GM18498 (cell line): ENCODE results near the gene MRPS35.
"Not testable (repeated sequence)": the region's sequence is repeated elsewhere in the genome, so short reads cannot be mapped to it uniquely, and the experiment has no call there.

Experiments
- ATAC-seq: cut with Tn5 transposase; IDR thresholded peaks from one replicate; pipeline ENCODE4 v1.9.1; 2021; ENCODE audit warnings: mild to moderate bottlenecking, moderate library complexity; ENCODE audit not compliant: unreplicated experiment

MRPS35 gene

DNA sequence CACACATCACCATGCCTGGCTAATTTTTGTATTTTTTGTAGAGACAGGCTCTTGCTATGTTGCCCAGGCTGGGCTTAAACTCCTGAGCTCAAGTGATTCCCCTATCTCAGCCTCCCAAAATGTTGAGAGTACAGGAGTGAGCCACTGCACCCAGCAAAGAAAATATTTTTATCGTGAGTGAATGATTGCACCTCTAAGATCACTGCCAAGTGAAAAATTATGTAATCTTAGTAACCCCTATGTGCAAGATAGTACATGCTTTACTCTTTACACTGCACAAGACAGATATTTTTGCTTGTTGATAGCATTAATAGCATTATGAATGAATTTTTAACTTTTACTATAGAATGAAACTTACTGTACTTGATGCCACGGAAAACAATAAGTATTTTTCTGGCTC is 3.4 kb upstream of the MRPS35 start:
- ATAC-seq, result no peak

DNA sequence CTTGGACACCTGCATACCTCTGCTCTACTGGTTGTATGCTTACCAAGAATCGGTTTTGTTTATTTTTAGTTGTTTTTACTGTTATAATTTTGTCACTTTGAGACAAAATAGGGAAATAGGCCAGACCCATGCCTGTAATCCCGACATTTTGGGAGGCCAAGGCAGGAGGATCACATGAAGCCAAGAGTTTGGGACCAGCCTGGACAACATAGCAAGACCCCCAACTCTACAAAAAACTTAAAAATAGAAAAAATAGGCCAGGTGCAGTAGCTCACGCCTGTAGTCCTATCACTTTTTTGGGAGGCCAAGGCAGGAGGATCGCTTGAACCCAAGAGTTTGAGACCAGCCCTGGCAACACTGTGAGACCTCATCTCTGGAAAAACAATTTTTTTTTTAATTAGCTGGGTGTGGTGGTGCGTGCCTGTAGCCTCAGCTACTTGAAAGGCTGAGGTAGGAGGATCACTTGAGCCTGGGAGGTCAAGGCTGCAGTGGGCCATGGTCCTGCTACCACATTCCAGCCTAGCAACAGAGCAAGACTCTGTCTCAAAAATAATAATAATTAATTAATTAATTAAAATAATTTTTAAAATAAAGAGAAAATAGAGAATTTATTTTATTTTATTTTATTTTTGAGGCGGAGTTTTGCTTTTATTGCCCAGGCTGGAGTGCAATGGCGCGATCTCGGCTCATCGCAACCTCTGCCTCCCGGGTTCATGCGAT is 1.3 kb upstream of the MRPS35 start:
- ATAC-seq, result no peak

DNA sequence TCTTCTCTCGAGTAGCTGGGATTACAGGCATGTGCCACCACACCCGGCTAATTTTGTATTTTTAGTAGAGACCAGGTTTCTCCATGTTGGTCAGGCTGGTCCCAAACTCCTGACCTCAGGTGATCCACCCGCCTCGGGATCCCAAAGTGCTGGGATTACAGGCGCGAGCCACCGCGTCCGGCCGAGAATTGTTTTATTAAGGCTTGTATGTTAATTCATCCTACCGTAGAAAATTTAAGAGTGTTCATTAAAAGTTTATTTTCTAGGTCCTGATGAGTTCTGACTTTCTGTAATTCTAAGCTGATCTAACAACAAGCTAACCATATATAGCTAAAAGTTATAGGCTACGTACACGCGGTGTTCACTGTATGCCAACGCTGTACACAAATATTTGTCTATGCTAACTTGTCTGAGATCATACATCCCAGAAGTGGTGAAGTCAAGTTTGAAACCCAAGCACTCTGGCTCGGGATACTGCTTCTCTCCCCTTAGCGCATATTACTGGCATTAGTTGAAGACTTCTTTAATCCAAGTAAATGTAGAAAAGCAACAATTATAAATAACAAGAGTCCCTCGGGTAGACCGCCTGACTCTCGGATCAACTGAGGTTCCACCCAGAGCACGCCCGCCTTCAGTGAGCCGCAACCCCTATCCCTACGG is 570 bp upstream of the MRPS35 start:
- peak; percentile 46 for ATAC-seq

DNA sequence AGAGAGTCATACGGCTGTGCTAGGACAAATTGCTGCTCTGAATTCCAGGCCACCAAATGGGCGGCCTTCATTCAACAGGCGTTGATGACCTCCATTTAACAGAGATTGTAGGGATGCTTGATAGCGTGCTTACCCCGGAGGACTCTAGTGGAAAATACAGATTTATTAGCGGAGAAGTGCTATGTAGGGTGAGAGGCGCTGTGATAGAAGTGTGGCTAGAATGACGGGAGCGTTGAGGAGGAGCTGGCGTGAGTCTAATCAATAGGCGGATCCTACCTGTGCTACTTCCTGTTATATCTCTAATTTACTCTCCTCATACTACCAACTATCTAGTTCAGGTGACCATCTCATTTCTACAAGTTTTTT is 668 bp downstream of the MRPS35 start:
- ATAC-seq, result no peak

GRCh38 chr12:27711967-27712366 is 1.3 kb downstream of the MRPS35 start:
- no peak for ATAC-seq

DNA sequence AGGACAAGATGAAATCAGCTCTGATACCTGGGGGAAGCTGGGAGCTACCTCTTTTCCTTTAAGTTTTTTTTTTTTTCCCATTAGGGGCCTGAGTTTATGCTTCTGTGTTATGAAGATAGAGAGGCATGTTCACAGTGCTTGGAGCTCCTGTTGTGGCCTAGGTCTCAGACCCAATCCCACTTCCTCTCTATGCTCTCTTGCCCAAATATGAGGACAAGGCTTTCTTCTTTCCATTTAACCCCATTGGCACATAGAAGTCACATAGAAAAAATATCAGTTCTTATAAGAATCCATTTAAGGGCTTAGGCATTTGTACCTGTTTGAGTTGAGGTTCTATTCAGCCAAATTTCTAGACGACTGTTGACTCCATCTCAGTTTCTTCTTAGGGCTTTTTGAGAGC is 12.6 kb downstream of the MRPS35 start:
- ATAC-seq, result no peak

DNA sequence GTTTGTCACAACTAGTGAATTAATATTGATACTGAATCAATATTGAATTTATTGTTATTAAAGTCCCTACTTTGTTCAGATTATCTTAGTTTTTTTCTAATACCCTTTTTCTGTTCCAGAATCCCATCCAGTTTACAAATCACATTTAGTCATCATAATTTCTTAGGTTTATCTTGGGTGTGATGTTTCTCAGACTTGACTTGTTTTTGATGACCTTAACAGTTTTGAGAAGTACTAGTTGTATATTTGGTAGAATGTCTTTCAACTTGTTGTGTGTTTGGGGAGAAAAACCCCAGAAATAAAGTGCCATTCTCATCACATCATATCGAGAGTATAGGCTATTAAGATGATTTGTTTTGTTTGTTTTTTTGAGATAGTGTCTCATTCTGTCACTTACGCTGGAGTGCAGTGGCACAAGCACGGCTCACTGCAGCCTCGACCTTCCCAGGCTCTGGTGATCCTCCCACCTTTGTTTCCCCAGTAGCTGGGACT is 19.5 kb downstream of the MRPS35 start:
- ATAC-seq, result no peak

GRCh38 chr12:27732281-27732680 is 21.6 kb downstream of the MRPS35 start:
- ATAC-seq, result no peak

GRCh38 chr12:27733052-27733656 is 22.5 kb downstream of the MRPS35 start:
- ATAC-seq, result no peak

GRCh38 chr12:27733791-27734190 is 23.2 kb downstream of the MRPS35 start:
- ATAC-seq, result no peak

DNA sequence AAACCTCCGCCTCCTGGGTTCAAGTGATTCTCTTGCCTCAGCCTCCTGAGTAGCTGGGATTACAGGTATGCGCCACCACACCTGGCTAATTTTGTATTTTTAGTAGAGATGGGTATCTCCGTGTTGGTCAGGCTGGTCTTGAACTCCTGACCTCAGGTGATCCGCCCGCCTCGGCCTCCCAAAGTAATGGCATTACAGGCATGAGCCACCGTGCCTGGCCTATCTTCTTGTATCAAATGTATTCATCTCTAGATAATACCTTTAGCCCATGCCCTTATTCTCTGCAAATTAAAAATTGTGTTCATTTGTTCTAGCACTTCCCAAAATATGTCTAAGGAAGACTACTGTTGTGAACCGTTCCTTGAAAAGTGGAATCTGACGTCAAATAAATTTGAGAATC is 23.7 kb downstream of the MRPS35 start:
- ATAC-seq, result not testable (repeated sequence)

DNA sequence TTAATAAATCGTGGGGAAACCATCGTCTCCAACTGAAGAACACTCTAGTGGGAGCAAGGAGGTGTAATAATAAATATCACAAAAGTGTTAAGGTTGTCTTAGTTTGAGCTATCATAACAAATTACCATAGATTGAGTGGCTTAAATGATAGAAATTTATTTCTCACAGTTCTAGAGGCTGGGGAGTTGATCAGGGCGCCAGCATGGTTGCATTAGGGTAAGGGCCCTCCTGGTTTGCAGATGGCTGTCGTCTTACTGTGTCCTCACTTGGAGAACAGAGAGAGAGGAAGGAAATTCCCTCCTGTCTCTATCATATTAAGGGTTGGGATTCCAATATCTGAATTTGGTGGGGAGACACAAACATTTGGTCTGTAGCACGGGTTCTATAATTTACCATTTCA is 33.0 kb downstream of the MRPS35 start:
- ATAC-seq, result no peak

DNA sequence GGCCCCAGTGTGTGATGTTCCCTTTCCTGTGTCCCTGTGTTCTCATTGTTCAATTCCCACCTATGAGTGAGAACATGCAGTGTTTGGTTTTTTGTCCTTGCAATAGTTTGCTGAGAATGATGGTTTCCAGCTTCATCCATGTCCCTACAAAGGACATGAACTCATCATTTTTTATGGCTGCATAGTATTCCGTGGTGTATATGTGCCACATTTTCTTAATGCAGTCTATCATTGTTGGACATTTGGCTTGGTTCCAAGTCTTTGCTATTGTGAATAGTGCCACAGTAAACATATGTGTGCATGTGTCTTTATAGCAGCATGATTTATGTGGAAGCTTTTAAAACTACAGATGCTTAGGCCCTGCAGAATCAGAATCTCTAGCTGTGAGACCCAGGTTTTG is 35.1 kb downstream of the MRPS35 start:
- ATAC-seq, result not testable (repeated sequence)

- no peak for ATAC-seq
These were observed 36.6 kb downstream of the MRPS35 start for GRCh38 chr12:27747111-27747820.

- ATAC-seq, result no peak
These were observed 40.9 kb downstream of the MRPS35 start for GRCh38 chr12:27751386-27752047.

GRCh38 chr12:27754795-27755194 is 44.2 kb downstream of the MRPS35 start:
- ATAC-seq, result no peak

GRCh38 chr12:27756670-27757195 is 46.1 kb downstream of the MRPS35 start:
- no peak for ATAC-seq

- ATAC-seq, result no peak
These were observed 52.1 kb downstream of the MRPS35 start for GRCh38 chr12:27762757-27763156.

DNA sequence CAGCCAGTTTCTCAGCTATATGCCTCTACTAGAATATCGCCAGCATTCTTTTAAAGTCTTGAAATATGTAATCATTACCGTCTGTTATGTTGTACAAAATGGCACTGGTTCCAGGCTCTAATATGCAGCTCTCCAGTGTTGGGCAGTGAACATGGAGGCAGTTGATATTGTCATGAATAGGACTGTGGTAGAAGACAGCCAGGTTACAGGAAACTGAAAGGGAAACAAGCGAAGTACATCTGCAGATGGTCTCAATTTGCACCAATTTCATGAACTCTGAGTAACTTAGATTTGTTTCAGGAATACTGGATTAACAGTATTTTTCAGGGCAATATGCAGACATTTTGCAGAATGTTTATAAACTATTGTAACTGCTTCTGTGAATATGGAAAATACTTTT is 56.0 kb downstream of the MRPS35 start:
- no peak for ATAC-seq

- no peak for ATAC-seq
These were observed 58.6 kb downstream of the MRPS35 start for GRCh38 chr12:27769142-27769673.
